Measurements from ENCODE around the gene FBXO24.
A peak's percentile ranks its signal among the peaks of the same experiment; 100 is the strongest.

FBXO24 gene

DNA sequence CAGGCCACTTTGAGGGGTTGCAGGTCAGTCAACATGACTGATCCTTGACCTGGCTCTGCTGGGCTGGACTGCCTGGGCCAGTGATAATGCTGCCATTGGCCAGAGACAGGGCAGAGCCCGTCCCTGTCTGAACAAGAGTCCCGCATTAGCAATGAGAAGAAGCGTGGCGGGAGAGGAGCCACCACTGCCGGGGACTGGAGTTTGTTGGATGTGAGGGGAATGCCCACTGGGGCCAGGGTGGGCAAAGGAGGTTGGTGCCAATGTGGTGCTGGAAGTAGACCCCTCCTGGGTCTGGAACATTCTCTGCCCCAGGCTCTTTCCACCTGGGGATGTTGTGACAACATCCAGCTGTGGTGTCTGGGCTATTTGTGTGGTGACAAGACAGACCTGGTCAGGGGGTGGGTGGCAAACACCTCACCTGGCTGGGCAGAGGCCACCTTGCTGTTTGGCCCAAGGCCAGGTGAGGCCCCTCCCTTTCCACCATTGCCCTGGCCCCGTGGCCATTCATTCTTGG lies 20.1 kb upstream of the FBXO24 start:
- ATAC-seq (no peak), DNase-seq (no peak)
- no peak overlapping the region for H3K4me3 Mint-ChIP-seq
- H3K9me3 Mint-ChIP-seq = no peaks in the 10 kb centered on the region
- no peaks in the 10 kb centered on the region for H3K27me3 Mint-ChIP-seq
- no peak overlapping the region for H3K27ac Mint-ChIP-seq
- peaks cover 30% of the 10 kb centered on the region for H3K4me1 Mint-ChIP-seq
- H3K36me3 Mint-ChIP-seq (ENCODE audit: low read depth) = peaks cover 13% of the 10 kb centered on the region

DNA sequence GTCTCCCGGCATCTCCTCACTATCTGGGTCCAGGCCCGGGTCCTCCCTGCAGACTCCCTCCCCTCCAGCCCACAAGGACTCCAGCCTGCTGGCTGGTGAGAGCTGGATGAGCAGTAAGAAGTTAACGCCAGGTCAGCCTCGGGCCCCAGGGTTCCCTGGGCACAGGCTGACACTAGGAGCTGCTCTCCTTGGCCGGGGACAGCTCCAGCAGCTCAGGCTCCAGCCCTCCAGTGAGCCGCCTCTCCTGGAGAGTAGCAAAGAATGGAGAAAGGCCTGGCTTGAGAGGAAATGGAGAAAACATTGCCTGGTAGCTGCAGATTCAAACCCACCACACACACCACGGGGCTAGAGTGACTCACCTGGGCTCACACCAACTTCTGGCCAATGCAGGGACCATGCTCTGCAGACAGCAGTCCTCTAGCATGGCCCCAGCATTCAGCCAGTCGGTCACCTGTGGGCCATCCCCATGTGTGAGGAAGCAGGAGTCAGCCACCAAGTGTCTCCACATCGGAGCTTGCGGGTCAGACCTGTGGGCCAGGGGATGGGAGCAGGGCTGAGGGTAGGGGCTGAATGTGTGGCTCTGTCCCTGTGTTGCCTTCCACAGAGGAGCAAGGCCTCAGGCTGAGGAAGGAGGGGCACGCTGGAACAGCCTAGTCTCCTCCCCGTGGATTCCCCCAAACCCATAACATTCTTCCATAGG lies 18.9 kb upstream of the FBXO24 start:
- Mint-ChIP-seq H3K27me3 (no peaks in the 10 kb centered on the region), H3K27ac (peak overlapping the region; percentile 46), H3K4me1 (peaks cover 37% of the 10 kb centered on the region), H3K36me3 (ENCODE audit: low read depth) (peaks cover 11% of the 10 kb centered on the region), H3K9me3 (no peaks in the 10 kb centered on the region), H3K4me3 (no peak overlapping the region)
- DNase-seq = no peak
- no peak for ATAC-seq

DNA sequence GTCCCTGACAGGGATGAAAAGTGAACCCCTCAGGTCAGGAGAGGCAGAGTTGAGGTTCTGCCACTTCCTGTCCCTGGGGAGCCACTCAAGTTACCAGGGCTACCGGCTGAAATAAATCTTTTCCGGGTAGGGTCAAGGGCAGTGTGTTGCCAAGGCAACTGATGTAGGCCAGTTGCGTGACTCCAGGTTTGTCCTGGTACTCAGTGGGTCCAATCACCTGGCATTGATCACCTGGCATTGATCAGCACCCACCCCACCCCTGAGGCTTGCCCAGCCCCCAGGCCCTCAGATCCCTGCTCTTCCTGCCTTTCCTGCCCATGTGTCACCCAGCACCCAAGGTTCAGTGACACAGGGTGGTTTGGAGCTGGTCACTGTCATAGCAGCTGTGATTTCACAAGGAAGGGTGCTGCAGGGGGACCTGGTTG lies 18.4 kb upstream of the FBXO24 start:
- H3K27ac Mint-ChIP-seq = no peak overlapping the region
- no peaks in the 10 kb centered on the region for H3K9me3 Mint-ChIP-seq
- H3K36me3 Mint-ChIP-seq (ENCODE audit: low read depth) = peaks cover 7% of the 10 kb centered on the region
- H3K27me3 Mint-ChIP-seq = no peaks in the 10 kb centered on the region
- ATAC-seq = no peak
- H3K4me1 Mint-ChIP-seq = peaks cover 38% of the 10 kb centered on the region
- DNase-seq = no peak
- H3K4me3 Mint-ChIP-seq = no peak overlapping the region

DNA sequence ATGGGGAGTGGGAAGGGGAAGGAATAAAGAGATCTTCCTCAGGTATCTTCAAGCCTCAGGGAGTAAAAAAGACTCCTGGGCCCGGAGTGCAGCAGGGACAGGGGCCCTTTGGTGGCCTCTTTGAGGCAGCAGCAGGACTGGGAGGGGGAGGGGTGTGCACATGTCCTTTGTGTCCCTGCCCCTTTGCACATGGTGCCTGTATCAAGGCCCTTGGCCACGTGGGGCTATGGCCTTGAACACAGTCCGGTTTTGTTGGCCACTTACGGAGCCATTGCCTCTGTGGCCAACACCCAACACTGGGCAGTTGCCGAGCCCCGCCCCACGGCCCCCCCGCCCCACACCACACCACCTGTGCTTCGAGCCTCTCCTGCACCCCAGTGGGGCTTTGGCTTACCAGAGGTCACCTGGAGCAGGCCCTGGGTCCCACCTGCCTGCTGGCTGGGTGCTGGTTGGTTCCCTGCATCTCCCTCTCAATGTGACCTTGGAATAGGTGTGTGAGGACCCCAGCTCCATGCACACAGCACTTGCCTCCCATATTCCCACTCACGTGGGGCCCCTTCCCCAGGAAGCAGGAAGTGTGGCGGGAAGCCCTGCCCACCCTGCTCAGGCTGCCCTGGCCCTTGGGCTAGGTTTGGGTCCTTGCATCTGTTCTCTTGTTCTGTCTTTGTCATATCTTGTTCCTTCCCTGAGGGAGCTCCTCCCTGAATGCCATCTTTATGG lies 17.8 kb upstream of the FBXO24 start:
- Mint-ChIP-seq H3K4me1 (peaks cover 38% of the 10 kb centered on the region), H3K4me3 (no peak overlapping the region), H3K27me3 (no peaks in the 10 kb centered on the region), H3K9me3 (no peaks in the 10 kb centered on the region), H3K36me3 (ENCODE audit: low read depth) (peaks cover 5% of the 10 kb centered on the region), H3K27ac (peak overlapping the region; percentile 15)
- ATAC-seq (no peak), DNase-seq (no peak)

DNA sequence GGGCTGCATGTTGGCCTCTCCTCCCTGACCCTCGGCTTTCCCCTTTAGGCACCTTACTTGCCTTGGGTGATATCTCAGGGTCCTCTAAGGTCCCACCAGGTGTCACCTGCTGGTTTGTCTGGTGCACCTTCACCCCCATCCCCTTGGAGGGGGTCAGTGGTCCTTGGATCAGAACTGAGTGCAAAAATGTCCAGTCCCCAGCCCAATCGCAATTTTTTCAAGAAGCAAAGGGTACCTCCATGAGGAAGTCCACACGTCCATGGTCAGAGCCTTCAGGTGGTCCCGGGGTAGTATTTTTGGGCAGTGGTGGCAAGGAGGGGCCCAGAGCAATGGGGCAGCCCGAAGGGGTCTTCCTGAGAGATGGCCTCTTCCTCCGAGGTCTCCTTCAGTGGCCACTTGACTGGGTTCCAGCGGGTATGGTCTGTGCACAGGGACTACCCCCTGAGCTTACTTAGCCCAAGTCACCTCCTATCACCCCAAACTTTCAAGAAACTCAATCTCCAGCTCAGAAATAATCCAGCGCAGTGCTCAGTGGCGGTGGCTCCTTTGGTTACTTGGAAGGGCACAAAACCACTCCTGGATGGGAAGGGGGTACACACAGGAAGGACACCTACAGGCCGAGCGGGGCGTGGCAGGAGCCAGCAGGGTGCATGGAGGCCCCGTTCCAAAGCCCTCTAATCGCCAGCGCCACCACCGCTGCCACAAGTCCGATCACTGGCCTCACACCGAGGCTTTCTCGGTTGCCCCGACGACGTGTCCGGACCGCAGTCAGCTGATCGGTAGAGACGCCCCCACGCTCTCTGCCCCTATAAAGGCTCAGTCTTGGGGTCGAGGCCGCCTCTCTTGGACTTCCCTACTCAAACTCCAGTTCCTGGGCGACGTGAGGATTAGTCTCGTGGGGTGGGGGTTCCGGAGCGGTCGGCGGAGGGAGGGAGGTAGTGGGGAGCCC lies 17.0 kb upstream of the FBXO24 start:
- ATAC-seq = peak; percentile 44
- Mint-ChIP-seq H3K4me1 (peaks cover 35% of the 10 kb centered on the region), H3K27me3 (no peaks in the 10 kb centered on the region), H3K36me3 (ENCODE audit: low read depth) (peaks cover 2% of the 10 kb centered on the region), H3K27ac (peak overlapping the region; percentile 76), H3K4me3 (peak overlapping the region; percentile 22), H3K9me3 (no peaks in the 10 kb centered on the region)
- DNase-seq = peak; percentile 69

DNA sequence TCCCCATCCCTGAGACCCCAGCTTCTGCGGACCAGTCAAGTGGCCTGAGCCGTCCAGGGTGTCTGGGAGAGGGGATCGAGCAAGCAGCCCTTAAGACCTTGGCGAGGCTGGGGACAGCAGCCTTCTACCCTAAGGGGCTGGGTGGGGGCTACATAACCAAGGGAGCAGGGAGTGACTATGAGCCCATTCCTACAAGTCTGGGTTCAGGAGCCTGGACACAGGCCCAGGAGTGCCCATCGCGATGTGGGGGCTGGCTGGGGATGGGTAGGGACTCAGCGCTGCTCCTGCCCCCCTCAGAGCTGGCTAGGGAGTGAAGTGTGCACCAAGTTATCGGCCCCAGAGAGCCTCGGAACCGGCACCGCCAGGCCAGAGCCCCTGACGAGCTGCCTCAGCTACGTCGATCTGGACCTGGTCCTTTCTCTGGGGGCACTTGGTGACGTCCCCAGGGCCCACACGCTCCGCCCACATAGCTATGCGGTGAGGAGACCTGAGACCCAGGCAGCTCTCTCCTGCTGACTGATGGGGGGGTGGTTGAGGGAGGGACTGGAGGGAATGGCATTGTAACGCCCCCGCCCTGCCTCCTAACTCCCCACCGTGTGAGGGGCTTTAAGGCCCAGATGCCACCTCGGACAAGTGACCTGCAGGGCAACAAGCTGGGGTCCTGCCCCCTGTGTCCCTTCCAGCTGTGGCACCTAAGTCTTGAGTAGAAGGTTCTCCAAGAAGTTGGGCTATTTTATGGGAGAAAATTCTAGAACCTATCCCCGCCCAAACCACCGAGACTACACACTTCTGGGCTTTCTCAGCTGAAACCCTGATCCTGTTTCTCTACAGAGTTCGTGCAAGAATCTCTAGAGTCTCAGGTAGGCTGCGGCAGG lies 14.9 kb upstream of the FBXO24 start:
- peaks cover 1% of the 10 kb centered on the region for H3K36me3 Mint-ChIP-seq (ENCODE audit: low read depth)
- H3K4me1 Mint-ChIP-seq = peaks cover 35% of the 10 kb centered on the region
- H3K9me3 Mint-ChIP-seq = no peaks in the 10 kb centered on the region
- no peak for DNase-seq
- H3K4me3 Mint-ChIP-seq = no peak overlapping the region
- peak; percentile 3 for ATAC-seq
- no peaks in the 10 kb centered on the region for H3K27me3 Mint-ChIP-seq
- no peak overlapping the region for H3K27ac Mint-ChIP-seq

DNA sequence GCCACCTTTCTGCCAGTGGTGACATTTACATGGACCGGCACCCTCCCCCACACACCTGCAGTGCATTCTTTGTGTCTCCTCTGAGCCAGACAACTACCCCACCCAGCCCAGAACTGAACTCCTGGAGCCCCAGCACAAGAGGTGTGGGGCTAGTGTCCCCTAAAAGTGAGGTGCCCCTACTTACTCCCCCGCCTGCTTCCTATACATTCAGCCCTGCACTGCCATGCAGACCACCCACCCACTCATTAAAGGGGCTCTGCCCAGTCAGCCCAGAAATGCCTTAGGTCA lies 14.4 kb upstream of the FBXO24 start:
- no peak overlapping the region for H3K27ac Mint-ChIP-seq
- H3K9me3 Mint-ChIP-seq = no peaks in the 10 kb centered on the region
- ATAC-seq (no peak), DNase-seq (no peak)
- H3K36me3 Mint-ChIP-seq (ENCODE audit: low read depth) = peaks cover 1% of the 10 kb centered on the region
- no peaks in the 10 kb centered on the region for H3K27me3 Mint-ChIP-seq
- H3K4me1 Mint-ChIP-seq = peaks cover 35% of the 10 kb centered on the region
- no peak overlapping the region for H3K4me3 Mint-ChIP-seq

DNA sequence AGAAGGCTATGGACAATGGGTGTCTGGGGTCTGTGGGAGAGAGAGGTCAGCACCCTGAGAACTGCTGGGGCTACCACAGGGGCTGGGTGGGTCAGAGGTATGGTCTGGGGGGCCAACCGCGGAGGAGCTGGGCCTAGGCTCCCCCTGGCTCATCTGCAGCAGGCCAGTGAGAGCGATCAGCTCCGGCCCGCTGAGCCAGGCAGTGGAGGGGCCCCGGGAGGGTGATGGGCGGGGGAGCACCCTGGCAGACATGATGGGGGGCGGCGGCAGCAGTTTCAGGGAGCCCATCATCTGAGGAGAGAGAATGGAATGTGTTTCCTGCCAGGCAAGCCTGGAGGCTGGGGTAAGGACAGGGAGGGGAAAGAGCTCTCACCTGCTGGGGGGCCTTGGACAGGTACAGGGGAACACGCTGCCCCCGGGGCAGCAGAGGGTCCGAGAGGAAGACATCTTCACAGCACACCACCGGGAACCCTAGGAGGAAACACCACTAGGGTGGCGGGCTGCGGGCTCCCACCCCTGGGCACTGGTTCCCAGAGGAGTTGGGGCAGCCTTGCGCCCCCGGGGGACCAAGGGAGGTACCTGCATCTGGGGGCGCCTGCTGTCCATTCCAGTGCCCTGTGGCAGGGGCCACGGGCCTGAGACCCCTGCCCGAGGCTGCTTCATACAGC lies 13.7 kb upstream of the FBXO24 start:
- Mint-ChIP-seq H3K36me3 (ENCODE audit: low read depth) (peaks cover 1% of the 10 kb centered on the region), H3K27ac (no peak overlapping the region), H3K4me3 (no peak overlapping the region), H3K4me1 (peaks cover 33% of the 10 kb centered on the region), H3K27me3 (no peaks in the 10 kb centered on the region), H3K9me3 (no peaks in the 10 kb centered on the region)
- no peak for DNase-seq
- no peak for ATAC-seq

DNA sequence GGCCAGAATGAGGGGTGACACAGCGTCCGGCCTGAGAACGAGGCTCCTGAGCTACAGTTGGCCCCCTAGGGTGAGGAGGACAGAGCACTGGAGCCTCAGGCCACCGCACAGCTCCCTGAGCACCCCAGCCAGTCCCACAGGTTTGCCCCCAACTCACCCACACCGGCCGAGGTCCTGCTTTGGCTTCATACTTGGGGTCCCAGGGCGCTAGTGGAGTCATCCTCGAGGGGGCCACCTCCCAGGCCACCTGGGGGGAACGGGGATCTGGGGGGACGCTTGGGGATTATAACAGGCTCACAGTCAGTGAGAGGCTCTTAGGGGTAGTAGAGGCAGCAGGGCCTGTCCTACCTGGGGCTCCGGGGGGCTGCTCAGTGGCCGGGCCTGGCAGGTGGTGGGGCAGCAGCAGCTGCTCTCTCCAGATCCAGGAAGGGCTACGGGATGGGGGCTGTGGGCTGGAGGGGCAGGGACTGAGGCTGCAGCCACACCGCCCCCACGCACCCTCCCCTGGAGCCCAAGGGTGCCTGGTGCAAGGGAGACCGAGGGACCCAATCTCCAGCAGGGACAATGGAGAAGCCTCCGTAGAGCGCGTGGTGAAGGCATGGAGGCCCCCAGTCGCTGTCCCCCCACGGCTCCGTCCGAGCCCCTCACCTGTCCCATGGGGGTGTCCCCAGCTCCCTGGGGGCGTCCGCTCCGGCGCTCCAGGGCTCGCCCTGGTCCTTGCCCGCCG lies 13.0 kb upstream of the FBXO24 start:
- H3K4me3 Mint-ChIP-seq = no peak overlapping the region
- H3K9me3 Mint-ChIP-seq = no peaks in the 10 kb centered on the region
- no peak overlapping the region for H3K27ac Mint-ChIP-seq
- H3K36me3 Mint-ChIP-seq (ENCODE audit: low read depth) = peaks cover 1% of the 10 kb centered on the region
- no peaks in the 10 kb centered on the region for H3K27me3 Mint-ChIP-seq
- peaks cover 26% of the 10 kb centered on the region for H3K4me1 Mint-ChIP-seq
- no peak for ATAC-seq
- no peak for DNase-seq

DNA sequence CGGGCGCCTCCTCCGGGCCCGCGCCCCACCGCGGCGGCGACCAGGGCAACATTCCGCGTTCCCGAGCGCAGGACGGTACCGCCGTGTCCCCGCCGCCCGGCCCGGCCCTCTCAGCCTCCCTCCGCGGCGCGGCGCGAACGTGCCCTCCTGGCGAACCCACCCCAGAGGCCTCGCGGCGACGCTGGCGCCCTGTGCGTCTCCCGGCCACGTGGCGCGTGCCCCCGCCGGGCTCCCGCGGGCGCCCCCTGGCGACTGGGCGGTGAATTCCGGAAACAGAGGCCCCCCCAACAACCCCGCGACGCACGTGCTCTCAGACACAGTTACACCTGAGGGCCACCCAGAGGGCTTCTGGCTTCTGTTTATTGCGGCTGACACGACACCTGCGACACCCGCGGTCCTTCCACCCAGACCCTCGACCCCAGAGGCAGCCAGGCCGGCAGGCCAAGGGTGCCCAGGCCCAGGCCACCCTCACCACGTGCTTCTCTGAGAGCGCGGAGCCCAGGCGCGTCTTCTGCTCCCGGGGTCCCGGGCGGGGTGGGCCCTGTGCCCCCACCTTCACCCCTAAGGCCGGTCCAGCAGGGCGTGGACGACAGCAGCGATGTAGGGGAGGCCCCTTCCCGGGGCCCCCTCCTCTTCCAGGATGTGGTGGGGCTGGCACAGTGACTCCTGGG lies 12.3 kb upstream of the FBXO24 start, which contains the start of gene SAP25:
Gene SAP25, minus strand, starts transcription at position 210 of the 671 bp plus-strand sequence. Its CDS starts 158 bp downstream, at position 52.
- ATAC-seq (no peak), DNase-seq (no peak)
- peaks cover 4% of the 10 kb centered on the region for H3K36me3 Mint-ChIP-seq (ENCODE audit: low read depth)
- no peaks in the 10 kb centered on the region for H3K27me3 Mint-ChIP-seq
- no peak within 1 kb of the TSS for H3K27ac Mint-ChIP-seq
- H3K9me3 Mint-ChIP-seq = no peaks in the 10 kb centered on the region
- no peak within 1 kb of the TSS for H3K4me3 Mint-ChIP-seq
- H3K4me1 Mint-ChIP-seq = peaks cover 22% of the 10 kb centered on the region

DNA sequence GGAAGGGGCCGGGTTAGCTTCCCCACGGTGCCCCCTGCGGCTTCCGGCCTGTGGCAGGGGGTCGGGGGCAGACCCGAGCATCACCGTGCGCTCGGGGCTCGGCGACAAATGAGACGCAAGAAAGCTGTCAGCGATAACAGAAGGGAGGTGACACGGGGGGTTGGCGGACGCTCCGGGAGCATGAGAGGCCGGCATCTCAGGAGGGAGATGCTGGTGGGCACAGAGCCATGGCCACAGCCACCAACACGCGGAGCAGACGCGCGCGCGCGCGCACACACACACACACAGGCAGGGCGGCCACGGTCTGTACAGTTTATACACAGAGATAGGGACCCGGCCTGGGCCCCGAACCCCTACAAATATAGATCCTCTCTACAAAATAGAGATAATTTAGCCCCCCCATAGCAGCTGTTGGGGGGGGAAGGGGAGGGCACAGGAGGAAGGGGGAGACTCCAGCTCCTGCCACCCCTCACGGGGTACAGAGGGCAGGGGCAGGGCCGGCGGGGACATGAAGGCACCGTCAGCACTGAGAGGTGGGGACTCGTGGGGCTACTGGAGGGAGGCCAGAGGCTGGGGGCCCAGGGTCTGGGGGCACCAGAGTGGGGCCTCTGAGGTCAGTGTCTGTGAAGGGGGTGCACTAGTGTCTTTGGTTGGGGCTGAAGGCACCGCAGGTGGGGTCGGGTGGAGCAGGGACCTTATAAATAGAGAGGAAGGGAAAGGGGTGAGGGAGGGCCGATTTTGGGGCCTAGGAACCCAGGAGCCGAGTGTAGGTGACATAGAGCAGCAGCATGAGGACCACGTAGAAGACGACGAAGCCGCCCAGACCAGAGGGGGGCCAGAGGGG lies 11.5 kb upstream of the FBXO24 start:
- Mint-ChIP-seq H3K36me3 (ENCODE audit: low read depth) (peaks cover 7% of the 10 kb centered on the region), H3K27me3 (no peaks in the 10 kb centered on the region), H3K4me3 (no peak overlapping the region), H3K4me1 (peaks cover 15% of the 10 kb centered on the region), H3K27ac (no peak overlapping the region), H3K9me3 (no peaks in the 10 kb centered on the region)
- no peak for DNase-seq
- no peak for ATAC-seq

DNA sequence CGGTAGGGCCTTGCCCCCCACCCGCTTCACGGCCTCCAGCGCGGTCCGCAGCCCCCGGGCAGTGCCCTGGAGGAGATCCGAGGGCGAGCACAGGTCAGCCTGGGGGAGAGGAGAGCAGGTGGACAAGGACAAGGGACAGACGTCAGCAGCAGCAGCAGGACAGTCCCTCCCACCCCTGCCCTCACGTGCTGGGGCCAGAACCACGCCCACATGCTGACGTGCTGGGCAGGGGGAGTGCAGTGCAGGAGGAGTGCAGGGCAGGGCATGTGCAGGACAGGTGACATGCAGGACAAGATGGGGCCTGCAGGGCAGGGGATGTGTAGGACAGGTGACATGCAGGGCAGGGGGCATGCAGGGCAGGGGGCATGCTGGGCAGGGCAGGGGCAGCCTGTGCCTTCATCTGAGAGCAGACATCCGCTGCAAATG lies 10.9 kb upstream of the FBXO24 start:
- Mint-ChIP-seq H3K27ac (no peak overlapping the region), H3K4me1 (peaks cover 14% of the 10 kb centered on the region), H3K9me3 (no peaks in the 10 kb centered on the region), H3K27me3 (no peaks in the 10 kb centered on the region), H3K4me3 (no peak overlapping the region), H3K36me3 (ENCODE audit: low read depth) (peaks cover 9% of the 10 kb centered on the region)
- ATAC-seq (no peak), DNase-seq (no peak)
